ENCODE results near the gene CFTR.

GRCh38 chr7:117489016-117489415 is 9.2 kb downstream of the CFTR start:
- TF ChIP-seq POLR2A (IDR thresholded peaks at IDR 0.05; ENCODE audit: low read length) (no peak), CTCF (IDR thresholded peaks at IDR 0.05) (no peak), ELK1 (IDR thresholded peaks at IDR 0.05; ENCODE audit: low read depth, low read length) (no peak), CEBPB (IDR thresholded peaks at IDR 0.05) (no peak), ESRRA (IDR thresholded peaks at IDR 0.05; ENCODE audit: borderline replicate concordance, low read length) (no peak), NFE2L2 (conservative IDR thresholded peaks at IDR 0.05; ENCODE audit: low read length) (no peak), REST (IDR thresholded peaks at IDR 0.05) (no peak), EP300 (IDR thresholded peaks at IDR 0.05) (no peak), CBX2 (IDR thresholded peaks at IDR 0.05; ENCODE audit: borderline replicate concordance, low read depth) (no peak), ZFP36 (IDR thresholded peaks at IDR 0.05; ENCODE audit: borderline replicate concordance, partially characterized antibody) (no peak), CHD4 (IDR thresholded peaks at IDR 0.05; ENCODE audit: borderline replicate concordance) (no peak)
